ENCODE data around the gene BCHE.
A peak's percentile ranks its signal among the peaks of the same experiment; 100 is the strongest.
"Not testable (repeated sequence)": the region's sequence is repeated elsewhere in the genome, so short reads cannot be mapped to it uniquely, and the experiment has no call there.

BCHE gene

GRCh38 chr3:165816209-165816608, 21.0 kb downstream of the BCHE start:
- no peak for DNase-seq (ENCODE audit: low read depth)

GRCh38 chr3:165815682-165816081, 21.5 kb downstream of the BCHE start:
- no peak for DNase-seq (ENCODE audit: low read depth)

- no peak for DNase-seq (ENCODE audit: low read depth)
Observed at GRCh38 chr3:165814380-165814779, 22.8 kb downstream of the BCHE start.

- not testable (repeated sequence) for DNase-seq (ENCODE audit: low read depth)
Observed at GRCh38 chr3:165807937-165808336, 29.3 kb downstream of the BCHE start.

GRCh38 chr3:165805946-165806561, 31.2 kb downstream of the BCHE start:
- DNase-seq (ENCODE audit: low read depth) = peak; percentile 47

GRCh38 chr3:165803471-165803870, 33.8 kb downstream of the BCHE start:
- no peak for DNase-seq (ENCODE audit: low read depth)

GRCh38 chr3:165800970-165801369, 36.3 kb downstream of the BCHE start:
- DNase-seq (ENCODE audit: low read depth) = no peak

GRCh38 chr3:165799026-165799425, 38.2 kb downstream of the BCHE start:
- no peak for DNase-seq (ENCODE audit: low read depth)

GRCh38 chr3:165797551-165797950, 39.7 kb downstream of the BCHE start:
- no peak for DNase-seq (ENCODE audit: low read depth)

- DNase-seq (ENCODE audit: low read depth) = no peak
Observed at GRCh38 chr3:165796701-165797100, 40.5 kb downstream of the BCHE start.

GRCh38 chr3:165788531-165788930, 48.7 kb downstream of the BCHE start:
- peak; percentile 45 for DNase-seq (ENCODE audit: low read depth)

- no peak for DNase-seq (ENCODE audit: low read depth)
Observed at GRCh38 chr3:165786013-165786412, 51.2 kb downstream of the BCHE start.

GRCh38 chr3:165784337-165784736, 52.9 kb downstream of the BCHE start:
- no peak for DNase-seq (ENCODE audit: low read depth)

- DNase-seq (ENCODE audit: low read depth) = no peak
Observed at GRCh38 chr3:165783383-165783782, 53.8 kb downstream of the BCHE start.

GRCh38 chr3:165778891-165779290, 58.3 kb downstream of the BCHE start:
- DNase-seq (ENCODE audit: low read depth) = no peak

GRCh38 chr3:165778456-165778855, 58.8 kb downstream of the BCHE start:
- DNase-seq (ENCODE audit: low read depth) = peak; percentile 27

GRCh38 chr3:165775824-165776223, 61.4 kb downstream of the BCHE start:
- no peak for DNase-seq (ENCODE audit: low read depth)

- peak; percentile 43 for DNase-seq (ENCODE audit: low read depth)
Observed at GRCh38 chr3:165770781-165771180, 66.4 kb downstream of the BCHE start.

- no peak for DNase-seq (ENCODE audit: low read depth)
Observed at GRCh38 chr3:165768680-165769079, 68.5 kb downstream of the BCHE start.

- no peak for DNase-seq (ENCODE audit: low read depth)
Observed at GRCh38 chr3:165759041-165759440, 78.2 kb downstream of the BCHE start.

GRCh38 chr3:165755571-165755970, 81.7 kb downstream of the BCHE start:
- no peak for DNase-seq (ENCODE audit: low read depth)

GRCh38 chr3:165754219-165755007, 82.8 kb downstream of the BCHE start:
- DNase-seq (ENCODE audit: low read depth) = peak; percentile 41

- peak; percentile 50 for DNase-seq (ENCODE audit: low read depth)
Observed at GRCh38 chr3:165753560-165753959, 83.7 kb downstream of the BCHE start.

- DNase-seq (ENCODE audit: low read depth) = no peak
Observed at GRCh38 chr3:165751637-165752036, 85.6 kb downstream of the BCHE start.
